ENCODE results near the gene HDX. TPM values are rescaled to one million over a fixed set of nuclear protein-coding genes. Genes with fewer than 3 reads are reported as not detected.
A peak's percentile ranks its signal among the peaks of the same experiment; 100 is the strongest.
"Not testable (repeated sequence)": the region's sequence is repeated elsewhere in the genome, so short reads cannot be mapped to it uniquely, and the experiment has no call there.

The HDX gene
- 5.1 and 5.3 TPM in 2 replicates for total RNA-seq

- Histone ChIP-seq H2AFZ (ENCODE audit: low read length) (peak within 1 kb of the TSS; percentile 91), H3K27me3 (ENCODE audit: insufficient read depth, low read length) (no peaks in the 10 kb centered on the region), H3K4me3 (ENCODE audit: insufficient read depth, low read length) (peak within 1 kb of the TSS; percentile 76), H3K4me2 (ENCODE audit: insufficient read depth, low read length) (peak within 1 kb of the TSS; percentile 71), H3K36me3 (ENCODE audit: insufficient read depth, low read length) (no peaks in the 10 kb centered on the region), H3K79me2 (ENCODE audit: insufficient read depth, low read length) (no peaks in the 10 kb centered on the region), H3K9me3 (ENCODE audit: low read depth, low read length) (no peaks in the 10 kb centered on the region), H4K20me1 (ENCODE audit: insufficient read depth, low read length) (no peaks in the 10 kb centered on the region), H3K4me1 (ENCODE audit: insufficient read depth, low read length) (no peaks in the 10 kb centered on the region), H3K27ac (ENCODE audit: low read depth, low read length) (peak within 1 kb of the TSS; percentile 74)
- TF ChIP-seq CTCF (IDR thresholded peaks at IDR 0.05; ENCODE audit: extremely low read depth, low read depth, low read length): no peak
- DNase-seq (ENCODE audit: insufficient read length, low spot score, missing footprints): peak; percentile 66
Observed at GRCh38 chrX:84501798-84502628, at the start of gene HDX. Gene HDX, minus strand, starts transcription at chrX:84502453. Its CDS starts 27,056 bp downstream, at chrX:84475397.

- not testable (repeated sequence) for H3K9me3 ChIP-seq (ENCODE audit: low read depth, low read length); H3K36me3 ChIP-seq (ENCODE audit: insufficient read depth, low read length); H3K4me3 ChIP-seq (ENCODE audit: insufficient read depth, low read length); H4K20me1 ChIP-seq (ENCODE audit: insufficient read depth, low read length); H3K27me3 ChIP-seq (ENCODE audit: insufficient read depth, low read length); H2AFZ ChIP-seq (ENCODE audit: low read length); H3K4me1 ChIP-seq (ENCODE audit: insufficient read depth, low read length); H3K79me2 ChIP-seq (ENCODE audit: insufficient read depth, low read length); H3K4me2 ChIP-seq (ENCODE audit: insufficient read depth, low read length); H3K27ac ChIP-seq (ENCODE audit: low read depth, low read length); DNase-seq (ENCODE audit: insufficient read length, low spot score, missing footprints)
Observed at GRCh38 chrX:84541315-84541714, 39.1 kb upstream of the HDX start.

- H3K79me2 ChIP-seq (ENCODE audit: insufficient read depth, low read length); H3K27me3 ChIP-seq (ENCODE audit: insufficient read depth, low read length); H3K4me3 ChIP-seq (ENCODE audit: insufficient read depth, low read length); H3K4me1 ChIP-seq (ENCODE audit: insufficient read depth, low read length); H4K20me1 ChIP-seq (ENCODE audit: insufficient read depth, low read length); H2AFZ ChIP-seq (ENCODE audit: low read length); DNase-seq (ENCODE audit: insufficient read length, low spot score, missing footprints); H3K27ac ChIP-seq (ENCODE audit: low read depth, low read length); H3K4me2 ChIP-seq (ENCODE audit: insufficient read depth, low read length); H3K36me3 ChIP-seq (ENCODE audit: insufficient read depth, low read length); H3K9me3 ChIP-seq (ENCODE audit: low read depth, low read length): not testable (repeated sequence)
Observed at GRCh38 chrX:84537627-84538026, 35.4 kb upstream of the HDX start.

GRCh38 chrX:84488426-84488825, 13.8 kb downstream of the HDX start:
- H2AFZ ChIP-seq (ENCODE audit: low read length): no peak overlapping the region
- H3K4me1 ChIP-seq (ENCODE audit: insufficient read depth, low read length): no peaks in the 10 kb centered on the region
- H4K20me1 ChIP-seq (ENCODE audit: insufficient read depth, low read length): no peaks in the 10 kb centered on the region
- no peak overlapping the region for H3K4me2 ChIP-seq (ENCODE audit: insufficient read depth, low read length)
- H3K4me3 ChIP-seq (ENCODE audit: insufficient read depth, low read length): no peak overlapping the region
- no peaks in the 10 kb centered on the region for H3K79me2 ChIP-seq (ENCODE audit: insufficient read depth, low read length)
- DNase-seq (ENCODE audit: insufficient read length, low spot score, missing footprints): no peak
- no peak for TF ChIP-seq CTCF (IDR thresholded peaks at IDR 0.05; ENCODE audit: extremely low read depth, low read depth, low read length)
- no peaks in the 10 kb centered on the region for H3K9me3 ChIP-seq (ENCODE audit: low read depth, low read length)
- no peaks in the 10 kb centered on the region for H3K36me3 ChIP-seq (ENCODE audit: insufficient read depth, low read length)
- H3K27ac ChIP-seq (ENCODE audit: low read depth, low read length): no peak overlapping the region
- H3K27me3 ChIP-seq (ENCODE audit: insufficient read depth, low read length): no peaks in the 10 kb centered on the region

Data from osteoblast (primary cell).